HepG2 (cell line): ENCODE measurements around the gene USP24. TPM values are rescaled to one million over a fixed set of nuclear protein-coding genes. Genes with fewer than 3 reads are reported as not detected.

ENCODE experiments used
- DNMT3B ChIP-seq: conservative IDR thresholded peaks from 2 replicates; pipeline ENCODE4 v1.6.1; 2016; ENCODE audit warnings: missing biosample characterization, control low read depth
- ESRRA ChIP-seq: sonication (generic); formaldehyde crosslinking; IDR thresholded peaks from 2 replicates; pipeline ENCODE4 v1.5.1; 2020; ENCODE audit warnings: mild to moderate bottlenecking, low read depth, missing genetic modification reagents
- KDM2A ChIP-seq: sonication (generic); formaldehyde crosslinking; IDR thresholded peaks from 2 replicates; pipeline ENCODE4 v1.4.0; 2020; ENCODE audit warnings: low read depth, missing genetic modification reagents, borderline replicate concordance
- KLF9 ChIP-seq: IDR thresholded peaks from 2 replicates; pipeline ENCODE4 v1.6.1; 2016; ENCODE audit warnings: low read depth
- MAFF ChIP-seq: IDR thresholded peaks from 2 replicates; pipeline ENCODE4 v1.6.1; 2011; ENCODE audit warnings: low read depth, low read length, improper control_type of control experiment
- NFIB ChIP-seq: sonication (generic); formaldehyde crosslinking; IDR thresholded peaks from 2 replicates; pipeline ENCODE4 v1.9.0; 2021; ENCODE audit warnings: missing genetic modification reagents, mild to moderate bottlenecking, borderline replicate concordance
- POLR2G ChIP-seq: fragments of 200-400 bp; formaldehyde crosslinking; IDR thresholded peaks from 2 replicates; pipeline ENCODE4 v1.6.1; 2018; ENCODE audit warnings: mild to moderate bottlenecking, low read depth, low read length, moderate library complexity
- RNF2 ChIP-seq: fragments of 450-650 bp; conservative IDR thresholded peaks from 2 replicates; pipeline ENCODE4 v1.6.1; 2016; ENCODE audit warnings: low read depth
- SCMH1 ChIP-seq: sonication (generic); formaldehyde crosslinking; IDR thresholded peaks from 2 replicates; pipeline ENCODE4 v1.9.0; 2021; ENCODE audit warnings: missing genetic modification reagents, mild to moderate bottlenecking, borderline replicate concordance
- SUZ12 ChIP-seq: fragments of 150-350 bp; IDR thresholded peaks from 2 replicates; pipeline ENCODE4 v1.6.1; 2014; ENCODE audit warnings: low read depth, low read length
- TBL1XR1 ChIP-seq: fragments of 150-350 bp; IDR thresholded peaks from 2 replicates; pipeline ENCODE4 v1.6.1; 2014; ENCODE audit warnings: borderline replicate concordance, low read length; ENCODE audit not compliant: partially characterized antibody
- TBP ChIP-seq: sonication (generic); formaldehyde crosslinking; IDR thresholded peaks from 2 replicates; pipeline ENCODE4 v1.5.0; 2020; ENCODE audit warnings: missing genetic modification reagents
- ZNF383 ChIP-seq: sonication (generic); formaldehyde crosslinking; IDR thresholded peaks from 2 replicates; pipeline ENCODE4 v1.4.0; 2020; ENCODE audit warnings: missing genetic modification reagents, mild to moderate bottlenecking, borderline replicate concordance
- ZNF558 ChIP-seq: sonication (generic); formaldehyde crosslinking; IDR thresholded peaks from 2 replicates; pipeline ENCODE4 v1.9.0; 2022; ENCODE audit warnings: mild to moderate bottlenecking, missing genetic modification reagents, borderline replicate concordance
- ZNF766 ChIP-seq: sonication (generic); formaldehyde crosslinking; IDR thresholded peaks from 2 replicates; pipeline ENCODE4 v1.5.0; 2020; ENCODE audit warnings: missing genetic modification reagents, borderline replicate concordance
- ZNF788 ChIP-seq: sonication (generic); formaldehyde crosslinking; IDR thresholded peaks from 2 replicates; pipeline ENCODE4 v1.5.0; 2020; ENCODE audit warnings: mild to moderate bottlenecking, missing genetic modification reagents, borderline replicate concordance
- polyA plus RNA-seq, 8 experiments: library from polyadenylated mRNA; depleted of rRNA in 3 of 8; stranded (reverse) in 7 of 8; unstranded in 1 of 8; fragments of >200 nt; fragmentation: Illumina TruSeq in 4 of 8; extraction: Trizol in 4 of 8; gene quantifications; 2 replicates each; pipeline versions ENCODE4 v1.2.1 to v1.2.3, GENCODE V29; 2011 to 2016; ENCODE audit warnings: low read depth in 4 of 8, missing spikeins in 1 of 8, mixed read lengths in 1 of 8; ENCODE audit not compliant: insufficient read depth in 1 of 8
- total RNA-seq, 5 experiments: library from RNA; depleted of rRNA; stranded (reverse); fragments of >200 nt; fragmentation: Illumina TruSeq; extraction: Trizol; gene quantifications; 2 replicates each; pipeline ENCODE4 v1.2.3, GENCODE V29; 2016; ENCODE audit warnings: low read depth in 1 of 5
- TF ChIP-seq, protein P1 (sequence below): sonication (generic); formaldehyde crosslinking; IDR thresholded peaks from 2 replicates; pipeline ENCODE4 v1.5.0; 2020; ENCODE audit warnings: missing genetic modification reagents
- TF ChIP-seq, protein P2 (sequence below): sonication (generic); formaldehyde crosslinking; IDR thresholded peaks from 2 replicates; pipeline ENCODE4 v1.4.0; 2020; ENCODE audit warnings: missing genetic modification reagents
- TF ChIP-seq, protein P3 (sequence below): sonication (generic); formaldehyde crosslinking; IDR thresholded peaks from 2 replicates; pipeline ENCODE4 v1.4.0; 2020; ENCODE audit warnings: mild to moderate bottlenecking, missing genetic modification reagents
- TF ChIP-seq, protein P4 (sequence below): IDR thresholded peaks from 2 replicates; pipeline ENCODE4 v1.6.1; 2016; ENCODE audit warnings: missing compliant biosample characterization, missing genetic modification reagents, borderline replicate concordance

The USP24 gene
- total and polyA plus RNA-seq, 2 of the 13 experiments (the other 11 are each of a cell fraction or from before 2014, with no cell fraction given): 18.8 to 47.6 TPM

DNA sequence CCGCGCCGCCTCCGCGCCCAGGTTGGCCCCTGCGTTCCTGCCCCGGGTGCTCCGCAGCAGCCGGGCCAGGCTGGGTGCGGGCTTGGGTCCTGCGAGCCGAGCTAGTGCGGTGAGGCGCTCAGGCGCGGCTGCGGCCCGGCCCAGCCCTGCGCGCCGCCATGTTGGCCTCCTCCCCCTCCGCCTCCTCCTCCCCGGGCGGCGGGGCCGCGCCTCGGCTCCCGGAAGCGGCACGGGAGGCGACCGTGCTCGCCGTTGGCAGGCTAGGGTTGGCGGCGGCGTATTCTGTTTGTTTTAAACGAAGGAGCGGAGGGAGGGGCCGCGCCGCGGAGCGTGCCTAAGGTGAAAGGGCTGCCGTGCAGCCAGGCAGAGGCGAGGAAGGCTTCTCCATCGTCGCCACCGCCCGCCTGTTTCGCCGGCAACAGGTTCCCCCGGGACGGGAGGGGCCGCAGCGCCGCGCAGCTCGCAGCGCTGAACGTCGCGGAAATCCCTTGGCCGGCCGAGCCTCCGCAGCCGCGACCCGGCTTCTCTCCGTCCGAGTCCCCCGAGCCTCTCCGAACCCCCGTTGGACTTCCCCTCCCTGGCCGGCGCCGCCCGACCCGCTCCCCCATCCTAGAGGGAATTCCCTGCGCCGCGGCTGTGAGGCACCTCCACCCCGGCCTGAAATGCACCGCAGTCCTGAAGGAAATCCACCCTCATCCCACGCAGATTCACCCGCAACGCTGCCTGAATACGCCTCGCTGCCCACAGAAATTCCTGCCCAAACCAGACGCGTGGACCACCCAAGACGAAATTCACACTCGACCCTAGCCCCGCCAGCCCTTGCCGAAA is at the start of gene USP24 (continued):
- TF ChIP-seq, protein P1, sequence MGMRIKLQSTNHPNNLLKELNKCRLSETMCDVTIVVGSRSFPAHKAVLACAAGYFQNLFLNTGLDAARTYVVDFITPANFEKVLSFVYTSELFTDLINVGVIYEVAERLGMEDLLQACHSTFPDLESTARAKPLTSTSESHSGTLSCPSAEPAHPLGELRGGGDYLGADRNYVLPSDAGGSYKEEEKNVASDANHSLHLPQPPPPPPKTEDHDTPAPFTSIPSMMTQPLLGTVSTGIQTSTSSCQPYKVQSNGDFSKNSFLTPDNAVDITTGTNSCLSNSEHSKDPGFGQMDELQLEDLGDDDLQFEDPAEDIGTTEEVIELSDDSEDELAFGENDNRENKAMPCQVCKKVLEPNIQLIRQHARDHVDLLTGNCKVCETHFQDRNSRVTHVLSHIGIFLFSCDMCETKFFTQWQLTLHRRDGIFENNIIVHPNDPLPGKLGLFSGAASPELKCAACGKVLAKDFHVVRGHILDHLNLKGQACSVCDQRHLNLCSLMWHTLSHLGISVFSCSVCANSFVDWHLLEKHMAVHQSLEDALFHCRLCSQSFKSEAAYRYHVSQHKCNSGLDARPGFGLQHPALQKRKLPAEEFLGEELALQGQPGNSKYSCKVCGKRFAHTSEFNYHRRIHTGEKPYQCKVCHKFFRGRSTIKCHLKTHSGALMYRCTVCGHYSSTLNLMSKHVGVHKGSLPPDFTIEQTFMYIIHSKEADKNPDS (CRISPR knock-in tag): no peak
- TF ChIP-seq POLR2G (peak; percentile 92), KDM2A (CRISPR knock-in tag) (peak; percentile 95), ZNF383 (CRISPR knock-in tag) (no peak), SCMH1 (CRISPR knock-in tag) (no peak), KLF9 (CRISPR knock-in tag) (0 out of 2 replicates have a peak, but pooled peaks have one; percentile 69), RNF2 (peak; percentile 14; the same call in 1 of the 2 replicates), ZNF766 (CRISPR knock-in tag) (no peak), ZNF788 (no peak), ZNF558 (CRISPR knock-in tag) (no peak), MAFF (no peak), NFIB (no peak), TBP (CRISPR knock-in tag) (0 out of 2 replicates have a peak, but pooled peaks have one; percentile 28), DNMT3B (no peak), TBL1XR1 (no peak), ESRRA (no peak), SUZ12 (no peak)
- TF ChIP-seq, protein P2, sequence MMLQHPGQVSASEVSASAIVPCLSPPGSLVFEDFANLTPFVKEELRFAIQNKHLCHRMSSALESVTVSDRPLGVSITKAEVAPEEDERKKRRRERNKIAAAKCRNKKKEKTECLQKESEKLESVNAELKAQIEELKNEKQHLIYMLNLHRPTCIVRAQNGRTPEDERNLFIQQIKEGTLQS (CRISPR knock-in tag): no peak; the same call in none of the 2 replicates
- TF ChIP-seq, protein P3, sequence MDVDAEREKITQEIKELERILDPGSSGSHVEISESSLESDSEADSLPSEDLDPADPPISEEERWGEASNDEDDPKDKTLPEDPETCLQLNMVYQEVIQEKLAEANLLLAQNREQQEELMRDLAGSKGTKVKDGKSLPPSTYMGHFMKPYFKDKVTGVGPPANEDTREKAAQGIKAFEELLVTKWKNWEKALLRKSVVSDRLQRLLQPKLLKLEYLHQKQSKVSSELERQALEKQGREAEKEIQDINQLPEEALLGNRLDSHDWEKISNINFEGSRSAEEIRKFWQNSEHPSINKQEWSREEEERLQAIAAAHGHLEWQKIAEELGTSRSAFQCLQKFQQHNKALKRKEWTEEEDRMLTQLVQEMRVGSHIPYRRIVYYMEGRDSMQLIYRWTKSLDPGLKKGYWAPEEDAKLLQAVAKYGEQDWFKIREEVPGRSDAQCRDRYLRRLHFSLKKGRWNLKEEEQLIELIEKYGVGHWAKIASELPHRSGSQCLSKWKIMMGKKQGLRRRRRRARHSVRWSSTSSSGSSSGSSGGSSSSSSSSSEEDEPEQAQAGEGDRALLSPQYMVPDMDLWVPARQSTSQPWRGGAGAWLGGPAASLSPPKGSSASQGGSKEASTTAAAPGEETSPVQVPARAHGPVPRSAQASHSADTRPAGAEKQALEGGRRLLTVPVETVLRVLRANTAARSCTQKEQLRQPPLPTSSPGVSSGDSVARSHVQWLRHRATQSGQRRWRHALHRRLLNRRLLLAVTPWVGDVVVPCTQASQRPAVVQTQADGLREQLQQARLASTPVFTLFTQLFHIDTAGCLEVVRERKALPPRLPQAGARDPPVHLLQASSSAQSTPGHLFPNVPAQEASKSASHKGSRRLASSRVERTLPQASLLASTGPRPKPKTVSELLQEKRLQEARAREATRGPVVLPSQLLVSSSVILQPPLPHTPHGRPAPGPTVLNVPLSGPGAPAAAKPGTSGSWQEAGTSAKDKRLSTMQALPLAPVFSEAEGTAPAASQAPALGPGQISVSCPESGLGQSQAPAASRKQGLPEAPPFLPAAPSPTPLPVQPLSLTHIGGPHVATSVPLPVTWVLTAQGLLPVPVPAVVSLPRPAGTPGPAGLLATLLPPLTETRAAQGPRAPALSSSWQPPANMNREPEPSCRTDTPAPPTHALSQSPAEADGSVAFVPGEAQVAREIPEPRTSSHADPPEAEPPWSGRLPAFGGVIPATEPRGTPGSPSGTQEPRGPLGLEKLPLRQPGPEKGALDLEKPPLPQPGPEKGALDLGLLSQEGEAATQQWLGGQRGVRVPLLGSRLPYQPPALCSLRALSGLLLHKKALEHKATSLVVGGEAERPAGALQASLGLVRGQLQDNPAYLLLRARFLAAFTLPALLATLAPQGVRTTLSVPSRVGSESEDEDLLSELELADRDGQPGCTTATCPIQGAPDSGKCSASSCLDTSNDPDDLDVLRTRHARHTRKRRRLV (CRISPR knock-in tag): no peak
- TF ChIP-seq, protein P4, sequence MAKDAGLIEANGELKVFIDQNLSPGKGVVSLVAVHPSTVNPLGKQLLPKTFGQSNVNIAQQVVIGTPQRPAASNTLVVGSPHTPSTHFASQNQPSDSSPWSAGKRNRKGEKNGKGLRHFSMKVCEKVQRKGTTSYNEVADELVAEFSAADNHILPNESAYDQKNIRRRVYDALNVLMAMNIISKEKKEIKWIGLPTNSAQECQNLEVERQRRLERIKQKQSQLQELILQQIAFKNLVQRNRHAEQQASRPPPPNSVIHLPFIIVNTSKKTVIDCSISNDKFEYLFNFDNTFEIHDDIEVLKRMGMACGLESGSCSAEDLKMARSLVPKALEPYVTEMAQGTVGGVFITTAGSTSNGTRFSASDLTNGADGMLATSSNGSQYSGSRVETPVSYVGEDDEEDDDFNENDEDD (CRISPR knock-in tag): 0 out of 2 replicates have a peak, but pooled peaks have one; percentile 65
